KOPT-K1 (cell line): Measurements from ENCODE around the gene CCR7.
"Not testable (repeated sequence)": the region's sequence is repeated elsewhere in the genome, so short reads cannot be mapped to it uniquely, and the experiment has no call there.

Experiments used
- H3K27ac ChIP-seq: fragments of 200-600 bp; sonication (generic); 2 replicates; pipeline ENCODE4 v1.5.1; 2016; ENCODE audit warnings: antibody characterized with exemption, mild to moderate bottlenecking, low read depth, low read length; ENCODE audit not compliant: poor library complexity, severe bottlenecking
- H3K36me3 ChIP-seq: fragments of 200-600 bp; sonication (generic); 2 replicates; pipeline ENCODE4 v1.5.1; 2017; ENCODE audit warnings: antibody characterized with exemption, mild to moderate bottlenecking, low read length, moderate library complexity; ENCODE audit not compliant: insufficient read depth
- H3K9me3 ChIP-seq: fragments of 200-600 bp; sonication (generic); 2 replicates; pipeline ENCODE4 v1.5.1; 2017; ENCODE audit warnings: antibody characterized with exemption, low read length, mild to moderate bottlenecking; ENCODE audit not compliant: insufficient read depth, poor library complexity, severe bottlenecking

The CCR7 gene

GRCh38 chr17:40576113-40576740 lies 11.0 kb upstream of the CCR7 start:
- Histone ChIP-seq H3K36me3 (no peaks in the 10 kb centered on the region), H3K27ac (no peak overlapping the region), H3K9me3 (peaks cover 23% of the 10 kb centered on the region)

- no peaks in the 10 kb centered on the region for H3K36me3 ChIP-seq
- H3K9me3 ChIP-seq = peaks cover 32% of the 10 kb centered on the region
- H3K27ac ChIP-seq = no peak overlapping the region
These were observed 9.0 kb upstream of the CCR7 start for GRCh38 chr17:40574292-40574691.

- H3K27ac ChIP-seq, H3K36me3 ChIP-seq: not testable (repeated sequence)
- peaks cover 42% of the 10 kb centered on the region for H3K9me3 ChIP-seq
These were observed 7.1 kb upstream of the CCR7 start for GRCh38 chr17:40572245-40572993.

- Histone ChIP-seq H3K36me3 (no peaks in the 10 kb centered on the region), H3K27ac (no peak overlapping the region), H3K9me3 (peaks cover 24% of the 10 kb centered on the region)
These were observed 3.0 kb upstream of the CCR7 start for GRCh38 chr17:40568074-40568836.

- H3K27ac ChIP-seq = no peak overlapping the region
- peaks cover 22% of the 10 kb centered on the region for H3K9me3 ChIP-seq
- H3K36me3 ChIP-seq = no peaks in the 10 kb centered on the region
These were observed 2.1 kb upstream of the CCR7 start for GRCh38 chr17:40567377-40567776.

- Histone ChIP-seq H3K9me3 (peaks cover 21% of the 10 kb centered on the region), H3K27ac (peak overlapping the region; percentile 61), H3K36me3 (no peaks in the 10 kb centered on the region)
These were observed 617 bp upstream of the CCR7 start for GRCh38 chr17:40565769-40566409.

GRCh38 chr17:40564195-40564882 lies 933 bp downstream of the CCR7 start:
- H3K27ac ChIP-seq = peak overlapping the region; percentile 61
- H3K36me3 ChIP-seq = no peaks in the 10 kb centered on the region
- H3K9me3 ChIP-seq = peaks cover 13% of the 10 kb centered on the region

GRCh38 chr17:40563220-40564052 lies 1.8 kb downstream of the CCR7 start:
- H3K27ac ChIP-seq = no peak overlapping the region
- H3K36me3 ChIP-seq = no peaks in the 10 kb centered on the region

GRCh38 chr17:40562838-40563219 lies 2.4 kb downstream of the CCR7 start:
- peaks cover 7% of the 10 kb centered on the region for H3K9me3 ChIP-seq
- H3K27ac ChIP-seq = no peak overlapping the region
- H3K36me3 ChIP-seq = no peaks in the 10 kb centered on the region

More at GRCh38 chr17:40563220-40564052, 1.8 kb downstream of the CCR7 start:
- peaks cover 13% of the 10 kb centered on the region for H3K9me3 ChIP-seq

GRCh38 chr17:40561871-40562611 lies 3.2 kb downstream of the CCR7 start:
- H3K9me3 ChIP-seq = no peaks in the 10 kb centered on the region
- peak overlapping the region; percentile 80 for H3K27ac ChIP-seq
- H3K36me3 ChIP-seq = no peaks in the 10 kb centered on the region

- no peaks in the 10 kb centered on the region for H3K36me3 ChIP-seq
- H3K9me3 ChIP-seq = no peaks in the 10 kb centered on the region
- H3K27ac ChIP-seq = peak overlapping the region; percentile 80
These were observed 3.9 kb downstream of the CCR7 start for GRCh38 chr17:40561294-40561870.

- Histone ChIP-seq H3K9me3 (no peaks in the 10 kb centered on the region), H3K27ac (peak overlapping the region; percentile 80)
These were observed 4.5 kb downstream of the CCR7 start for GRCh38 chr17:40560592-40561293.

More at GRCh38 chr17:40560592-40561293, 4.5 kb downstream of the CCR7 start:
- H3K36me3 ChIP-seq = no peaks in the 10 kb centered on the region
